HepG2 (cell line): ENCODE results near the gene TMEM214. TPM values are rescaled to one million over a fixed set of nuclear protein-coding genes. Genes with fewer than 3 reads are reported as not detected.

ENCODE experiments used
- ARID2 ChIP-seq: sonication (generic); formaldehyde crosslinking; IDR thresholded peaks from 2 replicates; pipeline ENCODE4 v1.8.1; 2022; ENCODE audit warnings: mild to moderate bottlenecking, missing genetic modification reagents, borderline replicate concordance
- CENPT ChIP-seq: sonication (generic); formaldehyde crosslinking; IDR thresholded peaks from 2 replicates; pipeline ENCODE4 v1.8.0; 2022; ENCODE audit warnings: low read depth, mild to moderate bottlenecking, moderate library complexity, missing genetic modification reagents
- FOXP1 ChIP-seq, 2 experiments: fragments of 450-650 bp in 1 of 2; IDR thresholded peaks; 2 replicates each; pipeline ENCODE4 v1.6.1; 2017 to 2018; ENCODE audit warnings: antibody characterized with exemption in 1 of 2
- HMGA1 ChIP-seq: sonication (generic); formaldehyde crosslinking; conservative IDR thresholded peaks from 2 replicates; pipeline ENCODE4 v1.4.0; 2020; ENCODE audit warnings: missing genetic modification reagents
- JDP2 ChIP-seq: sonication (generic); formaldehyde crosslinking; IDR thresholded peaks from 2 replicates; pipeline ENCODE4 v1.8.1; 2022; ENCODE audit warnings: missing genetic modification reagents, borderline replicate concordance
- NCOA1 ChIP-seq: sonication (generic); formaldehyde crosslinking; IDR thresholded peaks from 2 replicates; pipeline ENCODE4 v1.9.0; 2021; ENCODE audit warnings: missing genetic modification reagents
- SIN3B ChIP-seq: fragments of 150-350 bp; IDR thresholded peaks from 2 replicates; pipeline ENCODE4 v1.6.1; 2014; ENCODE audit warnings: low read length
- SMAD1 ChIP-seq: sonication (generic); formaldehyde crosslinking; IDR thresholded peaks from 2 replicates; pipeline ENCODE4 v1.4.0; 2020; ENCODE audit warnings: missing genetic modification reagents, low read depth, mild to moderate bottlenecking, borderline replicate concordance
- SNAPC4 ChIP-seq: sonication (generic); formaldehyde crosslinking; IDR thresholded peaks from 2 replicates; pipeline ENCODE4 v1.4.0; 2020; ENCODE audit warnings: mild to moderate bottlenecking, missing genetic modification reagents
- TBX2 ChIP-seq: sonication (generic); formaldehyde crosslinking; IDR thresholded peaks from 2 replicates; pipeline ENCODE4 v1.5.0; 2020; ENCODE audit warnings: missing genetic modification reagents, mild to moderate bottlenecking, borderline replicate concordance
- ZBTB21 ChIP-seq: sonication (generic); formaldehyde crosslinking; IDR thresholded peaks from 2 replicates; pipeline ENCODE4 v1.4.0; 2020; ENCODE audit warnings: missing genetic modification reagents
- ZNF329 ChIP-seq: sonication (generic); formaldehyde crosslinking; IDR thresholded peaks from 2 replicates; pipeline ENCODE4 v1.9.0; 2021; ENCODE audit warnings: low read depth, mild to moderate bottlenecking, missing genetic modification reagents
- ZNF354B ChIP-seq: sonication (generic); formaldehyde crosslinking; IDR thresholded peaks from 2 replicates; pipeline ENCODE4 v1.8.0; 2022; ENCODE audit warnings: mild to moderate bottlenecking, missing genetic modification reagents
- ZNF652 ChIP-seq: IDR thresholded peaks from 2 replicates; pipeline ENCODE4 v1.6.1; 2016; ENCODE audit warnings: low read depth, borderline replicate concordance
- ZNF672 ChIP-seq: sonication (generic); formaldehyde crosslinking; IDR thresholded peaks from 2 replicates; pipeline ENCODE4 v1.8.1; 2022; ENCODE audit warnings: missing genetic modification reagents
- ZNF841 ChIP-seq: sonication (generic); formaldehyde crosslinking; IDR thresholded peaks from 2 replicates; pipeline ENCODE4 v1.8.1; 2023; ENCODE audit warnings: missing genetic modification reagents, borderline replicate concordance
- ZXDC ChIP-seq: sonication (generic); formaldehyde crosslinking; IDR thresholded peaks from 2 replicates; pipeline ENCODE4 v1.5.0; 2020; ENCODE audit warnings: mild to moderate bottlenecking, missing genetic modification reagents
- polyA plus RNA-seq, 8 experiments: library from polyadenylated mRNA; depleted of rRNA in 3 of 8; stranded (reverse) in 7 of 8; unstranded in 1 of 8; fragments of >200 nt; fragmentation: Illumina TruSeq in 4 of 8; extraction: Trizol in 4 of 8; gene quantifications; 2 replicates each; pipeline versions ENCODE4 v1.2.1 to v1.2.3, GENCODE V29; 2011 to 2016; ENCODE audit warnings: low read depth in 4 of 8, missing spikeins in 1 of 8, mixed read lengths in 1 of 8; ENCODE audit not compliant: insufficient read depth in 1 of 8
- total RNA-seq, 5 experiments: library from RNA; depleted of rRNA; stranded (reverse); fragments of >200 nt; fragmentation: Illumina TruSeq; extraction: Trizol; gene quantifications; 2 replicates each; pipeline ENCODE4 v1.2.3, GENCODE V29; 2016; ENCODE audit warnings: low read depth in 1 of 5
- TF ChIP-seq, protein P1 (sequence below): sonication (generic); formaldehyde crosslinking; IDR thresholded peaks from 2 replicates; pipeline ENCODE4 v1.5.0; 2020; ENCODE audit warnings: missing genetic modification reagents
- TF ChIP-seq, protein P2 (sequence below): sonication (generic); formaldehyde crosslinking; IDR thresholded peaks from 2 replicates; pipeline ENCODE4 v1.5.0; 2020; ENCODE audit warnings: missing genetic modification reagents

Gene TMEM214
- total and polyA plus RNA-seq, 2 of the 13 experiments (the other 11 are each of a cell fraction or from before 2014, with no cell fraction given): 58.3 to 132 TPM

- TF ChIP-seq SNAPC4 (CRISPR knock-in tag) (no peak), FOXP1 (IDR thresholded peaks at IDR 0.05) (no peak), FOXP1 (CRISPR knock-in tag; IDR thresholded peaks at IDR 0.05) (no peak), JDP2 (CRISPR knock-in tag) (peak; percentile 28; the same call in 1 of the 2 replicates), ZNF354B (CRISPR knock-in tag) (0 out of 2 replicates have a peak, but pooled peaks have one; percentile 0), TBX2 (CRISPR knock-in tag) (peak; percentile 77; the same call in 1 of the 2 replicates), ZNF652 (CRISPR knock-in tag) (no peak), HMGA1 (CRISPR knock-in tag) (no peak), CENPT (CRISPR knock-in tag) (no peak), ZNF841 (no peak), ZNF329 (CRISPR knock-in tag) (peak; percentile 78; the same call in 1 of the 2 replicates), ZXDC (CRISPR knock-in tag) (peak; percentile 55; the same call in 1 of the 2 replicates), SMAD1 (0 out of 2 replicates have a peak, but pooled peaks have one; percentile 70), ZBTB21 (CRISPR knock-in tag) (no peak), SIN3B (no peak), ARID2 (CRISPR knock-in tag) (peak; percentile 85; the same call in 1 of the 2 replicates), ZNF672 (no peak), NCOA1 (CRISPR knock-in tag) (no peak)
- TF ChIP-seq, protein P1, sequence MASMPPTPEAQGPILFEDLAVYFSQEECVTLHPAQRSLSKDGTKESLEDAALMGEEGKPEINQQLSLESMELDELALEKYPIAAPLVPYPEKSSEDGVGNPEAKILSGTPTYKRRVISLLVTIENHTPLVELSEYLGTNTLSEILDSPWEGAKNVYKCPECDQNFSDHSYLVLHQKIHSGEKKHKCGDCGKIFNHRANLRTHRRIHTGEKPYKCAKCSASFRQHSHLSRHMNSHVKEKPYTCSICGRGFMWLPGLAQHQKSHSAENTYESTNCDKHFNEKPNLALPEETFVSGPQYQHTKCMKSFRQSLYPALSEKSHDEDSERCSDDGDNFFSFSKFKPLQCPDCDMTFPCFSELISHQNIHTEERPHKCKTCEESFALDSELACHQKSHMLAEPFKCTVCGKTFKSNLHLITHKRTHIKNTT (CRISPR knock-in tag): no peak
- TF ChIP-seq, protein P2, sequence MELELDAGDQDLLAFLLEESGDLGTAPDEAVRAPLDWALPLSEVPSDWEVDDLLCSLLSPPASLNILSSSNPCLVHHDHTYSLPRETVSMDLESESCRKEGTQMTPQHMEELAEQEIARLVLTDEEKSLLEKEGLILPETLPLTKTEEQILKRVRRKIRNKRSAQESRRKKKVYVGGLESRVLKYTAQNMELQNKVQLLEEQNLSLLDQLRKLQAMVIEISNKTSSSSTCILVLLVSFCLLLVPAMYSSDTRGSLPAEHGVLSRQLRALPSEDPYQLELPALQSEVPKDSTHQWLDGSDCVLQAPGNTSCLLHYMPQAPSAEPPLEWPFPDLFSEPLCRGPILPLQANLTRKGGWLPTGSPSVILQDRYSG (CRISPR knock-in tag): no peak
Measured at GRCh38 chr2:27032495-27033252, at the start of gene TMEM214 (continued).
